ENCODE measurements around the gene SLC24A3.

Gene SLC24A3

GRCh38 chr20:19497064-19497463, 284.6 kb downstream of the SLC24A3 start:
- no peaks in the 10 kb centered on the region for H3K79me1 ChIP-seq (ENCODE audit: low read length)
- H2BK120ac ChIP-seq (ENCODE audit: insufficient read depth, low read length, poor library complexity) = no peak overlapping the region
- no peak overlapping the region for H3K9ac ChIP-seq (ENCODE audit: low read length)
- no peak overlapping the region for H3K14ac ChIP-seq (ENCODE audit: low read length)
- H3K18ac ChIP-seq (ENCODE audit: low read length) = no peak overlapping the region
- peak; percentile 63 to 76 for DNase-seq
- no peaks in the 10 kb centered on the region for H3K36me3 ChIP-seq (ENCODE audit: control insufficient read depth in 1 of 2, insufficient read depth in 2 of 2, low read length in 2 of 2)
- no peaks in the 10 kb centered on the region for H3K9me3 ChIP-seq (ENCODE audit: insufficient read depth, low read depth, low read length)
- no peak overlapping the region for H4K12ac ChIP-seq (ENCODE audit: low read depth, low read length)
- H4K8ac ChIP-seq (ENCODE audit: low read depth, low read length) = no peak overlapping the region
- H2AFZ ChIP-seq (ENCODE audit: insufficient read depth, low read length, poor library complexity) = no peak overlapping the region
- no peaks in the 10 kb centered on the region for H3K4me1 ChIP-seq (ENCODE audit: control insufficient read depth in 1 of 2, insufficient read depth in 2 of 2, low read length in 2 of 2)
- no peak overlapping the region for H3K4me3 ChIP-seq (ENCODE audit: low read depth, low read length)
- no peak overlapping the region for H2AK5ac ChIP-seq (ENCODE audit: low read length)
- no peak overlapping the region for H2BK12ac ChIP-seq (ENCODE audit: low read length)
- no peaks in the 10 kb centered on the region for H3K79me2 ChIP-seq (ENCODE audit: control insufficient read depth, insufficient read depth, low read length, poor library complexity)
- no peak overlapping the region for H2BK5ac ChIP-seq (ENCODE audit: low read depth, low read length, poor library complexity)
- no peak overlapping the region for H3K23ac ChIP-seq (ENCODE audit: low read length)
- H3K4me2 ChIP-seq (ENCODE audit: low read length) = no peak overlapping the region
- H3K27ac ChIP-seq (ENCODE audit: low read depth, low read length) = no peak overlapping the region
- no CpG with 5 or more reads among the region's 6 CpGs for WGBS (ENCODE audit: extremely low coverage, insufficient coverage, insufficient read length)
- no peak overlapping the region for H4K91ac ChIP-seq (ENCODE audit: low read depth, low read length)
- no peaks in the 10 kb centered on the region for H3K27me3 ChIP-seq (ENCODE audit: insufficient read depth, low read length)
- H3K4ac ChIP-seq (ENCODE audit: low read depth, low read length) = no peak overlapping the region

- no peak for DNase-seq
- no peak overlapping the region for H2AFZ ChIP-seq (ENCODE audit: insufficient read depth, low read length, poor library complexity)
- no peak overlapping the region for H2AK5ac ChIP-seq (ENCODE audit: low read length)
- H3K14ac ChIP-seq (ENCODE audit: low read length) = no peak overlapping the region
- no peak overlapping the region for H2BK5ac ChIP-seq (ENCODE audit: low read depth, low read length, poor library complexity)
- H4K12ac ChIP-seq (ENCODE audit: low read depth, low read length) = no peak overlapping the region
- no CpG with 5 or more reads among the region's 5 CpGs for WGBS (ENCODE audit: extremely low coverage, insufficient coverage, insufficient read length)
- H3K79me1 ChIP-seq (ENCODE audit: low read length) = no peaks in the 10 kb centered on the region
- no peak overlapping the region for H3K4ac ChIP-seq (ENCODE audit: low read depth, low read length)
- no peak overlapping the region for H3K9ac ChIP-seq (ENCODE audit: low read length)
- H2BK120ac ChIP-seq (ENCODE audit: insufficient read depth, low read length, poor library complexity) = no peak overlapping the region
- H3K23ac ChIP-seq (ENCODE audit: low read length) = no peak overlapping the region
- H3K27ac ChIP-seq (ENCODE audit: low read depth, low read length) = no peak overlapping the region
- H3K27me3 ChIP-seq (ENCODE audit: insufficient read depth, low read length) = no peaks in the 10 kb centered on the region
- no peak overlapping the region for H3K4me3 ChIP-seq (ENCODE audit: low read depth, low read length)
- no peaks in the 10 kb centered on the region for H3K79me2 ChIP-seq (ENCODE audit: control insufficient read depth, insufficient read depth, low read length, poor library complexity)
- H4K8ac ChIP-seq (ENCODE audit: low read depth, low read length) = no peak overlapping the region
- H4K91ac ChIP-seq (ENCODE audit: low read depth, low read length) = no peak overlapping the region
- H3K4me2 ChIP-seq (ENCODE audit: low read length) = no peak overlapping the region
- H3K4me1 ChIP-seq (ENCODE audit: control insufficient read depth in 1 of 2, insufficient read depth in 2 of 2, low read length in 2 of 2) = no peaks in the 10 kb centered on the region
- H2BK12ac ChIP-seq (ENCODE audit: low read length) = no peak overlapping the region
- no peaks in the 10 kb centered on the region for H3K36me3 ChIP-seq (ENCODE audit: control insufficient read depth in 1 of 2, insufficient read depth in 2 of 2, low read length in 2 of 2)
- H3K9me3 ChIP-seq (ENCODE audit: insufficient read depth, low read depth, low read length) = no peaks in the 10 kb centered on the region
- no peak overlapping the region for H3K18ac ChIP-seq (ENCODE audit: low read length)
Observed at GRCh38 chr20:19498756-19499155, 286.3 kb downstream of the SLC24A3 start.

GRCh38 chr20:19501476-19502115, 289.2 kb downstream of the SLC24A3 start:
- Histone ChIP-seq H3K36me3 (ENCODE audit: control insufficient read depth in 1 of 2, insufficient read depth in 2 of 2, low read length in 2 of 2) (no peaks in the 10 kb centered on the region), H4K12ac (ENCODE audit: low read depth, low read length) (no peak overlapping the region), H3K4me3 (ENCODE audit: low read depth, low read length) (no peak overlapping the region), H3K9ac (ENCODE audit: low read length) (no peak overlapping the region), H4K8ac (ENCODE audit: low read depth, low read length) (no peak overlapping the region), H3K27me3 (ENCODE audit: insufficient read depth, low read length) (no peaks in the 10 kb centered on the region), H3K4ac (ENCODE audit: low read depth, low read length) (no peak overlapping the region), H3K4me1 (ENCODE audit: control insufficient read depth in 1 of 2, insufficient read depth in 2 of 2, low read length in 2 of 2) (no peaks in the 10 kb centered on the region), H3K9me3 (ENCODE audit: insufficient read depth, low read depth, low read length) (no peaks in the 10 kb centered on the region), H2BK12ac (ENCODE audit: low read length) (no peak overlapping the region), H2BK120ac (ENCODE audit: insufficient read depth, low read length, poor library complexity) (no peak overlapping the region), H3K27ac (ENCODE audit: low read depth, low read length) (no peak overlapping the region), H3K79me2 (ENCODE audit: control insufficient read depth, insufficient read depth, low read length, poor library complexity) (no peaks in the 10 kb centered on the region), H3K18ac (ENCODE audit: low read length) (no peak overlapping the region), H3K4me2 (ENCODE audit: low read length) (no peak overlapping the region), H3K23ac (ENCODE audit: low read length) (no peak overlapping the region), H2AFZ (ENCODE audit: insufficient read depth, low read length, poor library complexity) (no peak overlapping the region), H3K14ac (ENCODE audit: low read length) (no peak overlapping the region), H3K79me1 (ENCODE audit: low read length) (no peaks in the 10 kb centered on the region), H2AK5ac (ENCODE audit: low read length) (no peak overlapping the region), H4K91ac (ENCODE audit: low read depth, low read length) (no peak overlapping the region), H2BK5ac (ENCODE audit: low read depth, low read length, poor library complexity) (no peak overlapping the region)
- no CpG with 5 or more reads among the region's 4 CpGs for whole genome bisulfite sequencing (ENCODE audit: extremely low coverage, insufficient coverage, insufficient read length)
- DNase-seq = peak; percentile 53 to 69

- Histone ChIP-seq H3K18ac (ENCODE audit: low read length) (no peak overlapping the region), H2AK5ac (ENCODE audit: low read length) (no peak overlapping the region), H3K9me3 (ENCODE audit: insufficient read depth, low read depth, low read length) (no peaks in the 10 kb centered on the region), H3K4me1 (ENCODE audit: control insufficient read depth in 1 of 2, insufficient read depth in 2 of 2, low read length in 2 of 2) (no peaks in the 10 kb centered on the region), H3K4me2 (ENCODE audit: low read length) (no peak overlapping the region), H4K8ac (ENCODE audit: low read depth, low read length) (no peak overlapping the region), H3K27me3 (ENCODE audit: insufficient read depth, low read length) (no peaks in the 10 kb centered on the region), H4K91ac (ENCODE audit: low read depth, low read length) (no peak overlapping the region), H3K36me3 (ENCODE audit: control insufficient read depth in 1 of 2, insufficient read depth in 2 of 2, low read length in 2 of 2) (no peaks in the 10 kb centered on the region), H3K79me2 (ENCODE audit: control insufficient read depth, insufficient read depth, low read length, poor library complexity) (no peaks in the 10 kb centered on the region), H3K27ac (ENCODE audit: low read depth, low read length) (no peak overlapping the region), H2BK120ac (ENCODE audit: insufficient read depth, low read length, poor library complexity) (no peak overlapping the region), H2BK12ac (ENCODE audit: low read length) (no peak overlapping the region), H3K23ac (ENCODE audit: low read length) (no peak overlapping the region), H3K79me1 (ENCODE audit: low read length) (no peaks in the 10 kb centered on the region), H3K9ac (ENCODE audit: low read length) (no peak overlapping the region), H2AFZ (ENCODE audit: insufficient read depth, low read length, poor library complexity) (no peak overlapping the region), H3K14ac (ENCODE audit: low read length) (no peak overlapping the region), H2BK5ac (ENCODE audit: low read depth, low read length, poor library complexity) (no peak overlapping the region), H4K12ac (ENCODE audit: low read depth, low read length) (no peak overlapping the region), H3K4me3 (ENCODE audit: low read depth, low read length) (no peak overlapping the region), H3K4ac (ENCODE audit: low read depth, low read length) (no peak overlapping the region)
- WGBS (ENCODE audit: extremely low coverage, insufficient coverage, insufficient read length) = no CpG with 5 or more reads among the region's 5 CpGs
- no peak for DNase-seq
Observed at GRCh38 chr20:19502169-19502568, 289.7 kb downstream of the SLC24A3 start.
